M059J (cell line): ENCODE measurements around the gene FURIN. TPM values are rescaled to one million over a fixed set of nuclear protein-coding genes. Genes with fewer than 3 reads are reported as not detected.
"Not testable (repeated sequence)": the region's sequence is repeated elsewhere in the genome, so short reads cannot be mapped to it uniquely, and the experiment has no call there.

Experiments used
- DNase-seq: peaks from one replicate; pipeline ENCODE4 v3.0.0-alpha.2; 2012; ENCODE audit warnings: low read depth
- total RNA-seq: library from RNA; depleted of rRNA; stranded (reverse); fragments of >200 nt; shearing (Covaris generic); gene quantifications from 2 replicates; pipeline ENCODE4 v1.2.3, GENCODE V29; 2014

The FURIN gene
- total RNA-seq, 1 experiment from 2014 or later: 33.6 TPM

DNA sequence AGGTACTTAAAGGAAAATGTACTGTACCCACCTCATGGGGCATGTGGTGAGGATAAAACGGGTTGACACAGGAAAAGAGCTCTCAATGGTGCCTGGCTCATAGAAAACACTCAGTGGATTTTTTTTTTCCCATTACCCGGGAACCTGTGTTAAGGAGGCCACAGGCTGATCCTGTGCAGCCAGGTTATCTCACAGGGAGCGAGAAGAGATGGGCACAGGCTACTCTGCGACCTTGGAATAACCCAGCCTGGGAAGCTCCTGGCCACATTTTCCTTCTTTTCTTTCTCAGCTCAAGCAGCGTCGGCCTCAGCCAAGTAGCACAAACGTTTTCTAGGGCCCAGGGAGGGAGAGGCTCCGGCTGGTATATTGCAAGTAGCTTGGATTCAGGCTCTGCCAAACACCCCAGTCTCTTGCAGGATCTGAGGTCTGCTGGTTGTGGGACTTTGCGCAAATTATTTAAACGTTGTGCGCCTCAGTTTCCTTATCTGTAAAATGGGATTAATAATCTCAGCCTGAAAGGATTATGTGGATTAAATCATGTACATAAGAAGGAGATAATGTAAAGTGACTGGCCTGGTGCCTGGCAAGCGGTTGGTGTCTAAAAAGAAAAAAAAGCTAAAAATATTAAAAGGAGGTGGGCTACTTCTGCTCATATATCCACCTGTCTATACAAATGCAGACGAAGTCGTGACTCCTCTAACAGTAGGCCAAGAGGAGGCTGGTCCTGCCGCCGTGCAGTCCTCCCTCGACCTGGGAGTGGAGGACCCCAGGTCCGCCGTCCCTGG, 2.2 kb downstream of the FURIN start:
- peak; percentile 57 for DNase-seq

DNA sequence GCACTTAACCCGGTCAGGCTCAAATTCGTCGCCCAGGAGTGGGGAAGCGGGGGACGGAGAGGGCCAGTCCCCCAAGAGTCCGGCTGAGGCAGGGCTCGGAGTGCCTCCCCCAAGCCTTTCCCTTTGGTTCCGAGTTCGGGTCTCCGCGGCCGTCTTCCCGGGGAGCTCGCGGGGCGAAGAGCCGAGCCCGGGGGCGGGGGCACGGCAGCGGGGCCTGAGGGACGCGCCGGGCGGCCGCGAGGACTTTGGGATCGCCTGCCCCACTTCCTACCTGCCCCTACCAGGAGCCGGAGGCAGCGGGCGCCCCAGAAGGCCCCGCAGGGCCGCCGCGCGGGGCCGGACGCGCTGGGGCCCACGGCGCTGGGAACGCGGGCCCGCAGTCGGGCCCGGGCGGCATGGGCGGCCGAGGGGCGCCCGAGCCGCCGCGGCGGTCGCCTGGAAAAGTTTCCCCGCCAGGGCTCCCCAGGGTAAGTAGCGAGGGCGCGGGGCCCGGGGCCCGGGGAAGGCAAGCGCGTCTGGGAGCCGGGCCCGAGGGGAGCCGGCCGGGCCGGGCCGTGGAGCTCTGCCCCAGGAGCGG, 2.8 kb downstream of the FURIN start:
- DNase-seq: peak; percentile 52

DNA sequence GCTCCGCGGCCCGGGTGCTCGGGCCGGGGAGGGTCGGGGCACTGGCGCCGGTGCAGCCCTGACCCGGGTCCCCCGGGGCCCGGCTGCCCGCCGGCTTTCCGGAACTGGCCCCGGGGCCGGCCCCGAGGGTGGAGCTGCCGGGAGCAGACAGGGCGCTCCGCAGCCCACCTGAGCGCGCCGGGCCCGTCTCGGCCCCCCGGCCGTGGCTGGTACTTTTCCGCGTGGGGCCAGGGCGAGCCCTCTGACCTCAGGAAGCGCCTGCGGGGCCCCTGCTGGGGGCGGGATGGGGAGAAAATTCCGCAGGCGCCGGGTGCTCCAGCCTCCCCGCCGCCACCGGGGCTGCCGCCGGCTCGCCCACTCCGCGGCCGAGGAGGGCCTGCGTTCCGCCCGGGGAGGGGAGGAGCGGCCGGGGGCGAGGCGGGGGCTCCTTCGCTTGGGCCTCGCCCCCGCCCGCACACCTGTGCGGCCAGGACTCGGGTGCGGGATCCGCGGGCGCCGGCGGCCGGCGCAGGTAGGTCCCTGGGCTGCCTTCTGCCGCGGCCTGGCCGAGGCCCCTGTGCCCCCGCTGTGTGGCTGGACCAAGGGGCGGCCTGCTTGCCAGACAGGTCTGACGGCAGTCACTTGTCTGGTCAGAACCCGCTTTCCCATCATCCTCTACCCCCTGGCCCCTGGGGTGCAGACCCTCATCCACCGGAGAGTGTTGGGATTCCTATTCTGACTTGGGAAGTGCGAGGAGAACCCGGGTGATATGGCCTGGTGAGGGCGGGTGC, 3.5 kb downstream of the FURIN start:
- DNase-seq: no peak

DNA sequence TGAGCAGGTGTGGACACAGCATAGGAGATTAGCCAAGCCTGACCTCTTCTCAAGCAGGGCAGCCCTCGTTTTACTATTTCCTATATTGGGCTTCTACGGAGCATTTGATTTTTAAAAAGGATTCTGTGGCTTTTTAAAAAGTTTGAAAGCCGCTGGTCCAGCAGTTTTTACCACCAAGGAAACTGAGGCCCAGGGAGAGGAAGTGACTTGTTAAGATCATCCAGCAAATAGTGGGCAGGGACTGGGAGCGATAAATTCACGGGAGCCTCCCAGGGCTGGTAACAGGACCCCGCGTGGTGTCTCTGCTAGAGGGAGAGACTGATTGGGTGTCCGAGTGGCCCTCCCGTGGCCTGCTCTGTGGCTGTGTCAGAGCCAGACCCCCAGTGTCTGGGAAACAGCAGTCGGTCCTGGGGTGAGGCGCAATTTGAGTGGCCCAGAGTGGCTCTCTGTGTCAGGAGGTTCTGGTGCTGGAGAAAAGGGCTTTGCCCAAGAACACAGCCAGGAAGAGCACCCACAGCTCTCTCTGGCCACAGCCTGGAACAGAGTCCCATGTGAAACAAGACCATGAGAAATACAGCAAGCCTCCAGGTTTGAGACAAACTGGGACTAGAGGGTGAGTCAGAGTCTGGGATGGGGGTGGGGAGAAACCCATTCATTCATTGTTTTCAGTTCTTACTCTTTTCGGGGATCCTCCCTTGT, 4.2 kb downstream of the FURIN start:
- peak; percentile 87 for DNase-seq

GRCh38 chr15:90873488-90873997, 5.2 kb downstream of the FURIN start:
- DNase-seq: no peak

GRCh38 chr15:90873998-90874605, 5.7 kb downstream of the FURIN start:
- DNase-seq: no peak

DNA sequence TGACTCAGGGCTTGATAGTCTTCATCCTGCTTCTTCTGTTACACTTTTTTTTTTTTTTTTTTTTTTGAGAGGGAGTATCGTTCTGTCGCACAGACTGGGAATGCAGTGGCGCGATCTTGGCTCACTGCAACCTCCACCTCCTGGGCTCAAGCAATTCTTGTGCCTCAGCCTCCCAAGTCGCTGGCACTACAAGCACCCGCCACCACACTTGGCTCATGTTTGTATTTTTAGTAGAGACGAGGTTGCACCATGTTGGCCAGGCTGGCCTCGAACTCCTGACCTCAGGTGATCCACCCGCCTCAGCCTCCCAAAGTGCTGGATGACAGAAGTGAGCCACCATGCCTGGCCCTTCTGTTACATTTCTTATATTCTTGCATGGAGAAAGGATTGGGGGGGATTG, 6.6 kb downstream of the FURIN start:
- DNase-seq: not testable (repeated sequence)

DNA sequence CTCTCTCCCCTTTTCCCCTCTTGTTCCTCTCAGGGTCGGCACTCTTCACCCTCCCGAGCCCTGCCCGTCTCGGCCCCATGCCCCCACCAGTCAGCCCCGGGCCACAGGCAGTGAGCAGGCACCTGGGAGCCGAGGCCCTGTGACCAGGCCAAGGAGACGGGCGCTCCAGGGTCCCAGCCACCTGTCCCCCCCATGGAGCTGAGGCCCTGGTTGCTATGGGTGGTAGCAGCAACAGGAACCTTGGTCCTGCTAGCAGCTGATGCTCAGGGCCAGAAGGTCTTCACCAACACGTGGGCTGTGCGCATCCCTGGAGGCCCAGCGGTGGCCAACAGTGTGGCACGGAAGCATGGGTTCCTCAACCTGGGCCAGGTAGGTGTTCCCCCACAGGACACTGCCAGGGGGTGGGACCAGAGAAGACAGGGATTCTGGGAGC, 7.2 kb downstream of the FURIN start:
- no peak for DNase-seq

GRCh38 chr15:90876046-90876445, 7.7 kb downstream of the FURIN start:
- no peak for DNase-seq

GRCh38 chr15:90876512-90877170, 8.3 kb downstream of the FURIN start:
- DNase-seq: no peak

- DNase-seq: no peak
Observed at GRCh38 chr15:90877315-90877714, 8.9 kb downstream of the FURIN start.

GRCh38 chr15:90877996-90878395, 9.6 kb downstream of the FURIN start:
- DNase-seq: no peak

DNA sequence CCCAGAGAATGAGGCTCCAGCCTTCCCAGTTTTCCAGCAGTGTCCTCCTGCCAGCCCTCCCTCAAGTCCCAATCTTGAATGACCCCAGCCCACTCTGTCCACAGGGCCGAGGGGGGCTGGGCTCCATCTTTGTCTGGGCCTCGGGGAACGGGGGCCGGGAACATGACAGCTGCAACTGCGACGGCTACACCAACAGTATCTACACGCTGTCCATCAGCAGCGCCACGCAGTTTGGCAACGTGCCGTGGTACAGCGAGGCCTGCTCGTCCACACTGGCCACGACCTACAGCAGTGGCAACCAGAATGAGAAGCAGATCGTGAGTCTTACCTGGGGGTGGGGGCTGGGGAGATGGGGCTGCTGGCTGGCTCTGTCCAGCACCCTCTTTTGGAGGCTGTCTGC, 10.3 kb downstream of the FURIN start:
- DNase-seq: no peak

GRCh38 chr15:90879730-90880366, 11.5 kb downstream of the FURIN start:
- no peak for DNase-seq

DNA sequence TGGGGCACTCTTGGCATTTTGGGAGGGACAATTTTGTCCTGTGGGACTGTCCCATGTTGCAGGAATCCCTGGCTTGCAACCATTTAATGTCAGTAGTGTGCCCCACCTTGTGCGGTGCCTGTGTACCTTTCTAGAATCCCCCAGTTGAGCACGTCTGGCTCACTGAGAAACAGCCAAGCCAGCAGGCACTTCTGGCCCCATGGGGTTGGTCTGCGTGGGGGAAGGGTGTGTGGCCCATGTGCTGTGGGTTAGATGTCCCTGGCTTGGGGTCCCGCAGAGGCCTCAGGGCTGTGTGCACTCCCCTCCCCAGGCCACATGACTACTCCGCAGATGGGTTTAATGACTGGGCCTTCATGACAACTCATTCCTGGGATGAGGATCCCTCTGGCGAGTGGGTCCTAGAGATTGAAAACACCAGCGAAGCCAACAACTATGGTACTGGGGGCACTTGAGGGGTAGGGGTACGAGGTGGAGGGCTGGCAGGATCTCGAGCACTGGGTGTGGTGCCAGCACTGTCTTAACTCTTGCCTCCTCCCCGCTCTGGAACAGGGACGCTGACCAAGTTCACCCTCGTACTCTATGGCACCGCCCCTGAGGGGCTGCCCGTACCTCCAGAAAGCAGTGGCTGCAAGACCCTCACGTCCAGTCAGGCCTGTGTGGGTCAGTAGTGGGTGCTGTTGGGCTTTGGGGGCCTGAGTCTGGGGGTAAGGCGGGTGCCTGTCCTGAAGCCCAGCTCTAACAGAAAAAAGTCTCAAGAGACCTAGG, 12.2 kb downstream of the FURIN start:
- no peak for DNase-seq

- DNase-seq: no peak
Observed at GRCh38 chr15:90881181-90881977, 13.0 kb downstream of the FURIN start.

- no peak for DNase-seq
Observed at GRCh38 chr15:90881978-90882721, 13.8 kb downstream of the FURIN start.
